GM18858 (cell line): Measurements from ENCODE around the gene TP53BP2.
"Not testable (repeated sequence)": the region's sequence is repeated elsewhere in the genome, so short reads cannot be mapped to it uniquely, and the experiment has no call there.

ENCODE experiments used
- ATAC-seq: cut with Tn5 transposase; IDR thresholded peaks from one replicate; pipeline ENCODE4 v1.9.1; 2021; ENCODE audit not compliant: unreplicated experiment

The TP53BP2 gene

DNA sequence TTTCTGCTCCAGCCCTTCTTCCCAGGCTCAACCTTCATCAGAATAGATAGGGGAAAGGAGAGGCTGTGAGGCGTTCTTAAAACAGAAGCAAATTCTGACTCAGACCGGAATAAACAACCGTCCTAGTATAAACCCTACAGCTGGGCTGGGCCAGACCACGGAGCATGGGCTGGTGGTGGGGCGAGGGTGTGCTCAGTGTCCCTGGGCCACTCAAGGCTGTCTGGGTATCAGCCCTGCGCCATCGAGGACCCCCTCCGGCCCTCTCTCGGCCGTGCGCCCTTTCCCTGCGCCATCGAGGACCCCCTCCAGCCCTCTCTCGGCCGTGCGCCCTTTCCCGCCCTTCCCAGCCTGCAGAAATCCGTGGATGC is 97.4 kb downstream of the TP53BP2 start:
- ATAC-seq, result no peak

DNA sequence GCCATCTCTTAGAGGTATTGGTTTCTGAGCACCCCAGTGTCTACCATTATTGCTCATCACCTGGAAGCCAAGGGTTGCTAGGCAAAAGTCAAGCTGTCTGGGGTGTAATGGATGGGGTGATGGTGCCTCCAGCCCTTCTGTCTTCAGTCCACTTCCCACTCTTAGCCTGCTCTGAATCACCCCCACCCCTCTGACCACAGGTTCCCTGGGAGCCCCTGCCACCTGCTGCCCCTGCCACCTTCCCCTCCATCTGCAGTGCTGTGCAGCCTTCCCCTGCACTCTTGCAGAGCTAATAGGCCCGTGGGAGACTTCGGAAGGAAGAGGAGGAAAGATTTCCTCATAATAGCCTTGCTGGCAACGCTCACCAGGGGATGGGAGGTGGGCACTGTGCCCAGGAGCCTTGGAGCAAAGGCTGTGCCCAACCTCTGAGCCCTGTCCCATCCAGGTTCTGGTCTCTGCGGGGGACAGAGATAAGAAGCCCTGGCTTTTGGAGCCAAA is 97.9 kb downstream of the TP53BP2 start:
- ATAC-seq, result no peak

DNA sequence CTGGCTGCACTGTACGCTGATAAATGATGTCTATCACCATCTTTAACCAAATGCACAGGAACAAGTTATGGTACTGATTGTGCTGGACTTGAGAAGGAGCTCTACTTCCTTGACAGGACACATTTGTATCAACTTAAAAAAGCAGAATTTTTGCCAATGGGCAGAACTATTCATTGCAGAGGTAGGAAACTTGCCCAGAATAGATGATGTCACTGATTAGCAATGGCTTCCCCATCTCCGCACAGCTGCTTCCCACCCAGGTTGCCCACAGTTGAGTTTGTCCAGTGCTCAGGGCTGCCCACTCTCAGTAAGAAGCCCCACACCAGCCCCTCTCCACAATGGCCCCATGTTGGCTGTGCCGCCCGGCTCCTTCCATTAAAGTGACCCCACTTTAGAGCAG is 100.0 kb downstream of the TP53BP2 start:
- ATAC-seq, result no peak

DNA sequence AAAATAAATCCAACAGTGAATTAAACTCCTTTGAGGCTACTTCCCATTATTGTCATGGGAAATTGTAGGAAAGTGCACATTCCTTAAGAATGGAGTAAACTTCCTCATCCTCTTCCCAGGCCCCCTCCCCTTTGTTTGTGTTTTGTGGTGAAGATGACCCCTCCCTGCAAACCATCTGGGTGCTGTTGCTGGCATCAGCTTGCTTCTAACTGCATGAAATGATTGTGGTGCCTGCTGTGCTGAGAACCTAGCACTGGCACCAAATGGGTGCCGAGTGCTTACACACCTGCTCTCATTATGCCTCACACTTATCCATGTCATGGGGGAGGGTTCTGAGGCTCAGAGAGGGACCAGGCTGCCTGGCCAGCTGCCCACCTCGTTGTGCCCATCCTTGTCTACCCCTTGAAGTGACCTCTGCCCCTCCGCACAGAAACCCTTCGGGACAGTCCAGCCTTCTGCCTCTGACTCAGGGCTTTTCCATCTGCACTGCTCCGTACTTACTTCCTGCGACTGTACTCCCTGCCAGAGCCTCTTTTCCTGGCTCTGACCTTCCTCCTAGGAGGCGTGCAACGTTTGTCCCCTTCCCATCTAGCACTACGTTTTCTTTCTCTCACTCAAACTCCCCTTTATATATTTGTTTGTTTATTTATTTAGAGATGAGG is 102.8 kb downstream of the TP53BP2 start:
- ATAC-seq, result no peak

DNA sequence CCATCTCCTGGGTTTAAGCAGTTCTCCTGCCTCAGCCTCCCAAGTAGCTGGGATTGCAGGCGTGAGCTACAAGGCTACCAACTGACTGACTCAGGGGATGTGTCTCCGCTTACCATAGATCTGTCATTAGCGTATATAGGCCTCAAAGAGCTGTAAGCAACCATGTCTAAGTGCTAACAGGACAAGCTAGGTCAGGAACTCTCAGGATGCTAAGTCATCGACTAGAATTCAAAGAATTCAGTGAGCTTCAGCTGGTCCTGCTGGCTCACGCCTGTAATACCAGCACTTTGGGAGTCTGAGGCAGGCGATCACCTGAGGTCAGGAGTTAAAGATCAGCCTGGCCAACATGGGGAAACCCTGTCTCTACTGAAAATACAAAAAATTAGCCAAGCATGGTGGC is 103.9 kb downstream of the TP53BP2 start:
- ATAC-seq, result no peak

DNA sequence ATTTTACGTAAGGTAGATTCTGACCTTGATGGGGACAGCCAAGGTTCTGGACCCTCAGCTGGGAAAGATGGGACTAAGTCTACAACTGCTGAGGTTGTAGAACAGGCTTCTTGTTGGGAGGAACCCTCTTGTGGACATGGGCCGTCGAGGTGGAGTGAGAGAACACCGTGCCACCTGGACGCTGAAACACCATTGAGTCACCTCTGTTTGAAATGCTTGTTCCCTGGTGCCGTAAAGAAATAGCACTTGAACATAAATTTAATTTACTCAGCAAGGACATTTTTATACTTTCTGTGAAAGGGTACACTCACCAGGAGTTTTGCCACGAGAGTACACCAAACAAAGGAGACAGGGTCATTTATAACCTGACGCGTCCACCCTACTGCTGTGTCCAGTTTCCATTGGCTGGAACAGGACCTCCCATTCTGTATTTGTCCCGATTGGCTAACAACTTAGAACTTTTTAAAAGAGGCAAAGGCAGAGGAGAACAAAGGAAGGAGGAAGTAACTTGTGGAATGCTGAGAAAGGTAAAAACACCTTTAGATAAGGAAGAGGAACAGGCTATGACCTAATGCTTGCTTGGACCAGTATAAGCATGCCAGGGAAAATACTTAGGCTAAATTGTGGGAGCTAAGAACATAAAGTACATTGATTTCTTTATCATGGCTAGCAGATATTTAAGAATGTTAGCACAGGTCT is 105.6 kb downstream of the TP53BP2 start:
- not testable (repeated sequence) for ATAC-seq

DNA sequence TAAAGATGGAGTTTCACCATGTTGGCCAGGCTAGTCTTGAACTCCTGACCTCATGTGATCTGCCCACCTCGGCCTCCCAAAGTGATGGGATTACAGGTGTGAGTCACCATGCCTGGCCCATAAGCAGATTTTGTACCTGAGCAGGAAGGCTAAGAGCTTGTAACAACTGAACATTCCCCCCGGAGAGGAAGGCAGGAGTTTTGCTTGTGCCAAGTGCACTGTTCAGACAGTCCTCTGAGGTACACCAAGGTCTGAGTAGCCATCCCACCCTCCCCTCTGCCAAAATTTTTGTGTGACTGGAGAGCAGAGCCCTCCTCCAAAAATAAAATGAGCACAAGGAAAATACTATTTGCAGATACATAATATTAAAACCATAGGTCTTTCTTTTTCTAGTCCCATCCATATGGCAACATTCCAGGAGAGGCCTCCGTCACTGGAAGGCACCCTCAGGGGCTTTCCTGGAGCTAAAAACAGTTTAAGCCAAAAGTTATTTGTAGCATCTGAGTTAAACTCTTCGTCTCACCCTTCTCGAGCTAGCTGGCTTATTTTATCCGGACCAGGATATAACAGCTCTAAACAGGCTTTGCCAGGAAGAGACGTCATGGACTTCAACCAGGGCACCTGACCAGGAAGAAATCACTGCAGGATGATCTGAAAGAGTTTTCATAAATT is 106.2 kb downstream of the TP53BP2 start:
- ATAC-seq, result no peak

DNA sequence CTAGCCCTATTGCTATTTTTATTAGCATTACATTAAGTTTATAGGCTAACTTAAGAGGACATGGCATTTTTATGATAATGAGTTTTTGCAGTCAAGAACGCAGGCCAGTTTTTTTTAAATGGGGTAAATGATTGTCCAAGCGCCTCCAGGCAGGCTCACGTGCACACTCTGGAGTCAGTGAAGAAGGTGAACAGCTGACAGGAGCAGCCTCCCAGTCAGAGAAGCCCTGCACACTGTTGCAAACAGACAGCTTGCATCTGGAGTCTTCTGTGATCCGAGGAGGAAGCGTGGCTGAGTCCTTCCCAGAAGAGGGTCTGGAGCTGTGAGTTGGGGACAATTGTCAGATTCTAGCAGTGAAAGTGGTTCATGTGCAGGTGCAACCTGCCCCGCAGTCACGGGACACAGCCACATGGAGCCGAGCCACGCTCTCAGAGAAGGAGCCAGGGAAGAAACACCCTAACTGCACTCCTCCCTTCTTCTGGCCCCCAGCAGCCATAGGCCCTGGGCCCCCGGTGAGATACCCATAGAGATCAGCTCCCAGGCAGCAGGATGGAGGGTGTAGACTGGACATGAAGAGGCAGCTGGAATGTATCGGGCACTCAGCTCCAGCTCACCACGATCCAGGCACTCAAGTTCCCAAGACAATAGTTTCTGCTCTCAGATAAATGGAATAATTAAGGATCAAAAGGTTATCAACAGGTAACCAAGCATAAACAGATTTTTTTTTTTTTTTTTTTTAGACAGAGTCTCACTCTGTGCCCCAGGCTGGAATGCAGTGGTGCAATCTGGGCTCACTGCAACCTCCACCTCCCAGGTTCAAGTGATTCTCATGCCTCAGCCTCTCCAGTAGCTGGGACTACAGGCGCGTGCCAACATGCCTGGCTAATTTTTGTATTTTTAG is 107.0 kb downstream of the TP53BP2 start:
- no peak for ATAC-seq

DNA sequence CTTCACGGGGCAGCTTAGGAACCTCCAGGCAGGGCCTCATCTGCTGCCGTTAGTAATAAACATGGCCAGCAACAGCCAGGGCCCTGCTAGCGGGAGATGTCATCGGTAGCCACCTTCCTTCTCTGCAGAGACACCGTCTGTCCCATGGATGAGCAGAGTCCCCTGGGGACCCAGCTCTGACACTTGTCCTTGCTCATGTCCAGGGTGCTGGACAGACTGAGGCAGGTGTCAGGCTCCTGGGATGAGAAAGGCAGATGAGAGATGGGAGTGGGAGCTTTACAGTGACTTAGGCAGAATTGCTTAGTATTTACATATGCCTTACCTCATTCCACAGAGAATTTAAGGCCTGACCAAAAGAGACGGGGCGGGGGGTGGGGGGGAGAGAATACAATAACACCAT is 108.4 kb downstream of the TP53BP2 start:
- no peak for ATAC-seq

DNA sequence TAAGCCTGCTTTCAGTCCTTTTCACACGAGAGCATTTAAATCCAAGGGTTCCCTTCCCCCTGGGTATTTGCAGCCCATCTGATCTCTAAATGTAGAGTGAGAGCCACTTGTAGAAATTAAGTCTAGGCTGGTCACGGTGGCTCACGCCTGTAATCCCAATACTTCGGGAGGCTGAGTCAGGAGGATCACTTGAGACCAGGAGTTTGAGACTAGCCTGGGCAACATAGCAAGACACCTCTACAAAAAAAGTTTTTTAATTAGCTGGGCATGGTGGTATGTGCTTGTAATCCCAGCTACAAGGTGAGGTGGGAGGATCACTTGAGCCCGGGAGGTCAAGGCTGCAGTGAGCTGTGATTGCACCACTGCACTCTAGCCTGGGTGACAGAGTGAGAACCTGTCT is 109.1 kb downstream of the TP53BP2 start:
- not testable (repeated sequence) for ATAC-seq

DNA sequence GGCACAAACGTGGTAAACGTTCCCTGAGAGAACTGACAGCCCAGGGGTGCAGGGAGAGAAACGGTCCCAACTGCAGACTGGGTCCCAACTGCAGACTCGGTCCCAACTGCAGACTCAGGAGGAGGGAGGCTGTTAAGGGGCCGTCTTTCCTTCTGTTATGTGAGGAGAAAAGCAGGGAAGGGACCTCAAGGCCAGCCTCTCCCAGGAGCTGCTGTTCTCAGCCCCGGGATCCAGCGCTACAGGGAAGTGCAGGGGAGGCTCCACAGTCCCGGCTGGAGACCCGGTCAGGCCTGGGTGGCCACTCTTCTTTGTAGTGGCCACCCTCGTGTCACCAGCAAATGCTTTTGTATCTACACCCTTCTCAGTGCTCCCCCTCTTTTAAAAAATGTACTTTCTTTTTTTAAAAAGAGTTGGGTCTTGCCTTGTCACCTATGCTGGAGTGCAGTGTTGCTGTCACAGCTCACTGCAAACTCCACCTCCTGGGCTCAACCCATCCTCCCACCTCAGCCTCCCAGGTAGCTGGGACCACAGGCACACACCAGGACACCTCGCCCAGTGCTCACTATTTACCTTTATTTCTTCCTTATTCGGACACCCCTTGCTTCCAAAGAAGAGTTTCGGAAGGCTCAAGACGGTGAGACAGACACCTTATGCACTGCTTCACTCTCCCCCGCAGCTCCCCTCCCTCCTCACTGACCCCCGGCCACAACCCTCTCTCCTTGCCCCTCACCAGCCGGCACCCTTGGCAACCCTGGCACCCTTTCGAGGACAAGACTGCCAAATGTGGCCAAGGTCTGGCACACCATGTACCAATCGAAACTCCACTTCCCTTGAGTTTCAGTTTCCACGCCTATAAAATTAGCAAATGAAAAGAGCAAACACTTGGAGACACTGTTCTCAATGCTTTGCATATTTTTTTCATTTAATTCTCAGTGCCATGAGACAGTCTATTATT is 111.6 kb downstream of the TP53BP2 start:
- no peak for ATAC-seq

DNA sequence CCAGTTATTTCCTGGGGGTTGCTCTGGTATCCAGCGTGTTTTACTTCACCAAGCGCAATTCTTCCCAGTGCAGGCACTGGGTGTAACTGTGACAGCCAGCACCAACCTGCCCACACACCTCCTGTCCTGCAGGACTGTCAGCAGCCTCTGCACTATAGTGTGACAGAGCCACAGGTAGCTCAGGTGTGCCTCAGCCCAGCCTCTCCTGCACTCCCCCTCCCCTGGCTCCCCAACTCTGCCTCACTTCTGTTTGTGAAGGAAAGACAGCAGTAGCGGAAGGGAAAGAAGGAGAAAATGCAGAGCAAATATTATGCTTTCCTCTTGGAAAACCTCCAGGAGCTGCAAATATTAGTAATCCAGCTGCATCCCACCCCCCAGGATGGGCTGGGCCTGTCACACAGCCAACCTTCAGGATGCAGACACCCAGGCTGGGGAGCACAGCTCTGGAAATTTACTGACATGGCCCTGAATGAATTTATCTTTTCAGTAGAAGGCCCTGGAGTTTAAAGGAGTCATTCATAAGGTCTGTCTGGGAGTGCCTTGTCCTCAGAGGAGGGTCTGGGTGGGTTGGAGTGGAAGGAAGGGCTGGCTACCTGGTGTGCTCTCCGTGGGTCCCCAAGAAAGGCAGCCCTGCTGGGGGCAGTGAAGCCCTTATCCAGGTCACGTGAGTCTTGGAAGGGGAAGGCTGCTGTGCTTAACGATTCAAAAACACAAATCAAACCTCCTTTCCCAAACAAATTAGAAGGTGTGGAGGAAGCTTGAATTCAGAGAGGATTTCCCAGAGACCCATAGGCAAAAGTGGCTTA is 112.6 kb downstream of the TP53BP2 start:
- ATAC-seq, result no peak

DNA sequence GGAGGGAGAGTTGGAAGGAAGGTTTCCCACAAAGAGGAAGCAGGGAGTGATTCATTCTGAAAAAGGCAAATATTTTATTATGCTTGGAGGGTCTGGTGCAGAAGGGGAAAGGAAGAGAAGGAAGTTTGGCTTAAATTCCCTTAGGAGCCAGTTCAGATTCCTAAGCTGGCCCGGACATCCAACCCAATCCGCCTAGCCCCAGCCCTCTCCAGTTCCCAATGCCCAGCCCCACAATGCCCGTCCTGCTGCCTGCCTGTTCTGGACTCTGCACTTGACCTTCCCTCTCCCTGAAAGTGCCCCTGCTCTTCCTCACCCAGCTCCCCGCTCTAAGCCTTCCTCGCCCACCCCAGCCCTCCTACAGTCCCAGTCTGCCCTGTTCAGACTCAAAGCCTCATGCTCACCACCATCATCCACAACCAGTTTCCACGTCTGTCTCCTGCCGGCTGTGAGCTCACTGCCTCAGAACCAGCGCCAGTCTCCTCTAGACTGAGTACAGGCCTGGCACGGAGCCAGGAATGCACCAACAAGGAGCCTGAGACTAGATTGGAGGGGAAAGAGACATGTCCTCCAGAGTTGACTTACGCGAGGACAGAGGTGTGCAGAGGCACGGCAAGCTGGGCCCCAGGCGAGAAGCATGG is 114.5 kb downstream of the TP53BP2 start:
- no peak for ATAC-seq

DNA sequence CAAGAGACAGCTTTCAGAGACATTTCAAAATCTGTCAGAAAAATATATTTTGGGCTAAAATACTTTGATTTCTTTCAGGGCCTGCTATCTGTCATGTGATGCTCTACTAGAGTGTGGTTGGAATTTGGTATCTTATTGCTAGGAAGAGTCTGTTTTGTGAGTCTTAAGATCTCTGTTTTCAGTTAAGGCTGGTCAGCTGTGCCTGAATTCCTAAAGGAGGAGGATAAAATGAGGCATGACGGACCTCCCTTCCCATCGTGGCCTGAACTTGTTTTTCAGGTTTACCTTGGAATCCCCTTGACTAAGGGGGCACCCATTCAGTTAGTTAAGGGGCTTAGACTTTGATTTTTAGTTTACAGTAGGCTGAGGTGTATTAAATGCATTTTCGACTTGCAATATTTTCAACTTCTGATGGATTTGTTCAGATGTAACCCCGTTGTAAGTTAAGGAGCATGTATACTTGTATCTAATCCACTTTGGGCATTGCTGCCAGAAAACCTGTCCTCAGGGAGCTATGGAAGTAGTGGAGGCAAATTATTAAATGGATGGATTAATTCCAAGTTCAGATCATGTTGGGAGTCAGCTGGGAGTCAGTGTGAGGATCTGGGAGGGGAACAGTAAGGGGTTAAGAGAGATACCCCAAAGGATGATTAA is 115.1 kb downstream of the TP53BP2 start:
- no peak for ATAC-seq

DNA sequence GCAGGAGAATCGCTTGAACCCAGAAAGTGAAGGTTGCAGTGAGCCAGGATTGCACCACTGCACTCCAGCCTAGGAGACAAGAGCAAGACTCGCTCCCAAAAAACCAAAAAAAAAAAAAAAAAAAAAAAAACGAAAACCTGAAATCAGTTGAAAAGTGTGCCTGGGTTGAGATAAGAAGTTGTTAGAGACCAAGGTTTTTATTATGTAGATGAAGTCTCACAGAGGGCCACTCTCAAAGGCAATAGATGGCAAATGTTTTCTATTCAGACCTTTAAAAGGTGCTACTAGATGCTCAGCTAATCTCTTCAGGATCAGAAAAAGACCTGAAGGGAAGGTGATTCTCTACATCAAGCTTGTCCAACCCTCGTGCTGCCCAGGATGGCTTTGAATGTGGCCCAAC is 115.8 kb downstream of the TP53BP2 start:
- ATAC-seq, result no peak
